Body of pancreas (tissue), 4 donors: ENCODE results near the gene GALR1. TPM values are rescaled to one million over a fixed set of nuclear protein-coding genes. Genes with fewer than 3 reads are reported as not detected.

Source experiments
- ATAC-seq: fragments of 150-250 bp; one replicate; pipeline ENCODE4 v1.9.1; 2016
- DNase-seq, 4 donors: peaks; one replicate each; pipeline ENCODE4 v3.0.0-alpha.2; 2019
- H3K27ac ChIP-seq, 4 donors: fragments of 200-600 bp; sonication (generic); 1 replicate in 3 of 4; 2 replicates in 1 of 4; pipeline versions ENCODE4 v1.5.1 to v1.6.1; 2016 to 2019; ENCODE audit warnings: mild to moderate bottlenecking in 1 of 4, mixed read lengths in 1 of 4, moderate library complexity in 1 of 4
- H3K27me3 ChIP-seq, 2 donors: fragments of 200-600 bp; sonication (generic); one replicate each; pipeline ENCODE4 v1.6.0; 2016; ENCODE audit warnings: mild to moderate bottlenecking in 1 of 2
- H3K36me3 ChIP-seq, 2 donors: fragments of 200-600 bp; sonication (generic); replicated peaks in 1 of 2; 2 replicates each; pipeline ENCODE4 v1.5.1; 2016; ENCODE audit warnings: low read depth in 2 of 2; ENCODE audit not compliant: insufficient read depth in 1 of 2
- H3K4me1 ChIP-seq: fragments of 200-600 bp; sonication (generic); one replicate; pipeline ENCODE4 v1.6.0; 2016
- H3K4me3 ChIP-seq, 2 donors: fragments of 200-600 bp; sonication (generic); 1 replicate in 1 of 2; 2 replicates in 1 of 2; pipeline ENCODE4 v1.5.1; 2016 to 2019
- H3K9me3 ChIP-seq, 3 donors: fragments of 200-600 bp; sonication (generic); 1 replicate in 2 of 3; 2 replicates in 1 of 3; pipeline ENCODE4 v1.5.1; 2016
- CTCF ChIP-seq, 7 experiments: fragments of 450-650 bp in 4 of 7; fragments of 200-600 bp in 3 of 7; sonication (generic) in 3 of 7; IDR thresholded peaks; one replicate each; pipeline ENCODE4 v1.5.1; 2016 to 2019; ENCODE audit warnings: antibody characterized with exemption in 7 of 7
- POLR2A ChIP-seq, 3 donors: fragments of 450-650 bp; IDR thresholded peaks; one replicate each; pipeline ENCODE4 v1.6.1; 2016; ENCODE audit warnings: antibody characterized with exemption in 3 of 3, mild to moderate bottlenecking in 2 of 3
- WGBS, 2 donors: methylation state at CpG; one replicate each; pipeline ENCODE4 v1.1.5; 2017; 5-methylcytosine and 5-hydroxymethylcytosine counted together
- intact Hi-C: fragments of 100-400 bp; cut with DNase I; formaldehyde crosslinking; loops from one replicate; pipeline ENCODE4 v1.15.1; 2023
- total RNA-seq, 2 donors: library from RNA; depleted of rRNA; stranded (reverse); fragments of >200 nt; gene quantifications; one replicate each; pipeline ENCODE4 v1.1.0, GENCODE V29; 2016

GALR1 gene
- total RNA-seq, 2 donors from 2014 or later: under 0.01 TPM; not detected in 1

GRCh38 chr18:77255426-77256105 is 5.9 kb downstream of the GALR1 start:
- peaks cover 0 to 4% of the 10 kb centered on the region in 2 donors for H3K27me3 ChIP-seq
- WGBS, 2 donors: 33 to 46% methylated on average over 6 of the region's 6 CpGs
- TF ChIP-seq CTCF (IDR thresholded peaks at IDR 0.05) (no peak), POLR2A (IDR thresholded peaks at IDR 0.05) (no peak)

GRCh38 chr18:77262643-77263465 is 13.2 kb downstream of the GALR1 start:
- peaks cover 0 to 3% (median 0%) of the 10 kb centered on the region in 3 donors for H3K9me3 ChIP-seq
- DNase-seq: no peak
- H3K27ac ChIP-seq: no peak overlapping the region
- H3K36me3 ChIP-seq: no peaks in the 10 kb centered on the region
- TF ChIP-seq CTCF (IDR thresholded peaks at IDR 0.05): no peak
- no peak for TF ChIP-seq POLR2A (IDR thresholded peaks at IDR 0.05)
- H3K4me1 ChIP-seq: no peaks in the 10 kb centered on the region
- no peak overlapping the region for H3K4me3 ChIP-seq
- WGBS, 2 donors: 44 to 53% methylated on average over 4 of the region's 4 CpGs
- no peaks in the 10 kb centered on the region for H3K27me3 ChIP-seq
- no peak for ATAC-seq
- intact Hi-C loops: no loop called here

More at GRCh38 chr18:77255426-77256105, 5.9 kb downstream of the GALR1 start:
- Histone ChIP-seq H3K9me3 (no peaks in the 10 kb centered on the region), H3K4me3 (no peak overlapping the region), H3K4me1 (peaks cover 11% of the 10 kb centered on the region), H3K36me3 (no peaks in the 10 kb centered on the region), H3K27ac (no peak overlapping the region)
- intact Hi-C loops: no loop called here
- ATAC-seq (no peak), DNase-seq (no peak)

GRCh38 chr18:77263466-77263763 is 13.8 kb downstream of the GALR1 start:
- Histone ChIP-seq H3K4me3 (no peak overlapping the region), H3K4me1 (no peaks in the 10 kb centered on the region), H3K27ac (no peak overlapping the region), H3K36me3 (no peaks in the 10 kb centered on the region), H3K9me3 (peaks cover 0 to 3% (median 0%) of the 10 kb centered on the region in 3 donors), H3K27me3 (no peaks in the 10 kb centered on the region)
- ATAC-seq (no peak), DNase-seq (no peak)
- intact Hi-C loops: no loop called here
- WGBS, 2 donors: 62 to 82% methylated on average over 3 of the region's 3 CpGs
- TF ChIP-seq POLR2A (IDR thresholded peaks at IDR 0.05): no peak
- TF ChIP-seq CTCF (IDR thresholded peaks at IDR 0.05): no peak

GRCh38 chr18:77267969-77268368 is 18.3 kb downstream of the GALR1 start:
- TF ChIP-seq CTCF (IDR thresholded peaks at IDR 0.05) (no peak), POLR2A (IDR thresholded peaks at IDR 0.05) (no peak)
- Histone ChIP-seq H3K27ac (no peak overlapping the region), H3K27me3 (no peaks in the 10 kb centered on the region), H3K4me1 (no peaks in the 10 kb centered on the region), H3K9me3 (peaks cover 0 to 3% (median 0%) of the 10 kb centered on the region in 3 donors), H3K4me3 (no peak overlapping the region), H3K36me3 (no peaks in the 10 kb centered on the region)
- WGBS, 2 donors: 17 to 24% methylated on average over 6 of the region's 6 CpGs
- no peak for ATAC-seq
- intact Hi-C loops: no loop called here
- DNase-seq: no peak
